Muscle layer of colon (tissue), 2 donors: ENCODE measurements around the gene HNRNPR.
"Not testable (repeated sequence)": the region's sequence is repeated elsewhere in the genome, so short reads cannot be mapped to it uniquely, and the experiment has no call there.

Source experiments
- H3K27ac ChIP-seq: one replicate; pipeline ENCODE4 v1.7.0; 2013; ENCODE audit warnings: low read depth, mild to moderate bottlenecking, low read length, moderate library complexity
- H3K27me3 ChIP-seq, 2 donors: one replicate each; pipeline ENCODE4 v1.7.0; 2013; ENCODE audit warnings: low read length in 2 of 2, mild to moderate bottlenecking in 2 of 2; ENCODE audit not compliant: insufficient read depth in 2 of 2, control insufficient read depth in 1 of 2
- H3K36me3 ChIP-seq: one replicate; pipeline ENCODE4 v1.7.0; 2013; ENCODE audit warnings: mild to moderate bottlenecking, low read length; ENCODE audit not compliant: insufficient read depth
- H3K4me1 ChIP-seq: one replicate; pipeline ENCODE4 v1.7.0; 2013; ENCODE audit warnings: mild to moderate bottlenecking, low read length; ENCODE audit not compliant: insufficient read depth
- H3K4me3 ChIP-seq, 2 donors: one replicate each; pipeline ENCODE4 v1.7.0; 2013; ENCODE audit warnings: low read length in 2 of 2, low read depth in 1 of 2, mild to moderate bottlenecking in 1 of 2, moderate library complexity in 1 of 2
- H3K9ac ChIP-seq: one replicate; pipeline ENCODE4 v1.7.0; 2013; ENCODE audit warnings: low read length
- H3K9me3 ChIP-seq: one replicate; pipeline ENCODE4 v1.7.0; 2013; ENCODE audit warnings: mild to moderate bottlenecking, low read length
- donor health status: abdominal sarcoma.
- donor health status: Adenocarcinoma of cecum.

HNRNPR gene

DNA sequence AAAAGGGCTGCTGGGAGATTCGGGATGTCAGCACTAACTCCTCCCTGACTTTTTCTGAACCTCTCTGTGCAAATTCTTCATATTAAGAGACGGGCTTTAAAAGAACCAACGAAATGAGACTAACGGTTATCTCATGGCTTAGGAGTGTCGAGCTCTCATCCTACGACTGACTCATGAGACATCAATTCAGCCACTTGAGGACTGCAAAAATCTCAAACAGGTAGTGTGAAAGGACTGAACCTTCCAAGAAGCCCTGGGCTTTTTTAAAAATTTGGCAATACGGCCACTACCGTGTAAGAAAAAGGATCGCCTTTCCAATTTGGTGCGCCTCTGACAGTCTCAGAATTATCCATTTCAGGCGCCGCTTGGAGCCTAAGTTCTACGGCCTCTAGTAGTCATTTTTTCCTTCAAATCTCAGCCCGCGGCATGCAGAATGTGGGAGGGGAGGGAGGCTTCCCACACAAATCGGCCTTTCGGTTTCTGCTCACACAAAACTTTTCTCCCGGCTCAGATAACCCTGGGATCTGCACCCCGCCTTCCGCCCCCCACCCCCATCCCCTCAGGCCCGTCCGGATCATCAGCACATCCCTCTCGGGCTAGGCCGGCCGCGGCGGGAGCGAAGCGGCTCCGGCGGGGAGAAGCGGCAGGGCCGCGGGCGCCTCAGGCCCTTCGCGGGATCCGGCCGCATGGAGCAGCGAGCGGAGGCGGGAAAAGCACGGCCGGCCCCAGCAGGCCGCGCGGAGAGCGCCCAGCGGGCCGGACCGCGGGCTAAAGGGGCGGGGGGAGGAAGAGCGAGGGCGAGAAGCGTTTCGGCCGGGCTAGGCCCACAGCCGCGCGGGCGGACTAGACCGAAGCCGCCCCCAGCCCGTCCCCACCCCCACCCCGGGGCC lies 618 bp downstream of the HNRNPR start:
- H3K27ac ChIP-seq: peak overlapping the region; percentile 56
- H3K4me1 ChIP-seq: peaks cover 50% of the 10 kb centered on the region
- H3K9me3 ChIP-seq: no peaks in the 10 kb centered on the region
- H3K36me3 ChIP-seq: no peaks in the 10 kb centered on the region
- peak overlapping the region; percentile 81 to 88 for H3K4me3 ChIP-seq
- H3K27me3 ChIP-seq: no peaks in the 10 kb centered on the region
- H3K9ac ChIP-seq: peak overlapping the region; percentile 66

DNA sequence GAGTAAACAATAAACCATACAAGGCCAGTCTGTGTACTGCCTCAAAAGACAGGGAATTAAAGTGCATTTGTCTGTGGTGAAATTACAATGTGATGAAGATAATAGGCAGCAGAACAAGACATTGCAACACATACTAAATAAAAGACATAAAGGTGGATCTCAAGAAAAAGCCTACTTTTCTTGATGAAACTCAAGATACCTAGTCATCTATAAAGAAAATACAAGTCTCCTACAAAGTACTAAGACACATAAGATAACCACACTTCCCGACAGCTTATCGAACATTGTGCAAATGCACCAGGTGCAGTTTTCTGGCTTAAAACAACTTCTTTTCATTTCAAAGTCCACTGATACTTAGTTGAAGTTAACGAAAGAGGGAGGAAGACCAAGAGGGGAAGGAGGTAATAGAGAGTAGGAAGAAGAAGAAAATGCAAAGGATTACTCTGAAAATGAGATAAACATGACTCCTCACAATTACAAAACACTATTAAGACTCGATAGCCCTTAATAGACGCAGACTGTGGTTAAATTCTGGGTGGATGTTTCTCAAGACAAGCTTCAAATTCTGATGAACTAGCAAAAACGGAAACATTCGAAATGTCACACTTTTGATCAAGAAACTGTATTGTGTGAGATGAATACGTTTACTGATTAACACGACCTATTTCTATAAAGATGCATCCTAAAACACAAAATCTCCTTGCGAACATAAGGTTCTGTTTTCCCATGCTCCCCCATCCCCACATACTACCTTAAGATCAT lies 2.0 kb downstream of the HNRNPR start:
- no peaks in the 10 kb centered on the region for H3K9me3 ChIP-seq
- H3K27ac ChIP-seq: peak overlapping the region; percentile 21
- peaks cover 9% of the 10 kb centered on the region for H3K36me3 ChIP-seq
- H3K4me3 ChIP-seq: peak overlapping the region; percentile 81 to 88
- H3K4me1 ChIP-seq: peaks cover 55% of the 10 kb centered on the region
- H3K27me3 ChIP-seq: no peaks in the 10 kb centered on the region
- H3K9ac ChIP-seq: peak overlapping the region; percentile 66

GRCh38 chr1:23339632-23340031 lies 4.5 kb downstream of the HNRNPR start:
- H3K27ac ChIP-seq: no peak overlapping the region
- H3K36me3 ChIP-seq: peaks cover 20% of the 10 kb centered on the region
- no peak overlapping the region for H3K9ac ChIP-seq
- no peaks in the 10 kb centered on the region for H3K27me3 ChIP-seq
- no peak overlapping the region for H3K4me3 ChIP-seq
- H3K4me1 ChIP-seq: peaks cover 50% of the 10 kb centered on the region
- no peaks in the 10 kb centered on the region for H3K9me3 ChIP-seq

- Histone ChIP-seq H3K4me1 (peaks cover 46% of the 10 kb centered on the region), H3K9ac (no peak overlapping the region), H3K4me3 (no peak overlapping the region), H3K27me3 (no peaks in the 10 kb centered on the region), H3K36me3 (peaks cover 34% of the 10 kb centered on the region), H3K27ac (no peak overlapping the region), H3K9me3 (no peaks in the 10 kb centered on the region)
These were observed 6.2 kb downstream of the HNRNPR start for GRCh38 chr1:23337869-23338268.

- H3K9me3 ChIP-seq: no peaks in the 10 kb centered on the region
- no peak overlapping the region for H3K9ac ChIP-seq
- no peak overlapping the region for H3K4me3 ChIP-seq
- H3K36me3 ChIP-seq: peaks cover 51% of the 10 kb centered on the region
- no peaks in the 10 kb centered on the region for H3K27me3 ChIP-seq
- no peak overlapping the region for H3K27ac ChIP-seq
- no peaks in the 10 kb centered on the region for H3K4me1 ChIP-seq
These were observed 12.4 kb downstream of the HNRNPR start for GRCh38 chr1:23331713-23332112.

- H3K9ac ChIP-seq: no peak overlapping the region
- H3K9me3 ChIP-seq: no peaks in the 10 kb centered on the region
- H3K4me3 ChIP-seq: no peak overlapping the region
- no peaks in the 10 kb centered on the region for H3K27me3 ChIP-seq
- no peaks in the 10 kb centered on the region for H3K4me1 ChIP-seq
- H3K36me3 ChIP-seq: peaks cover 53% of the 10 kb centered on the region
- no peak overlapping the region for H3K27ac ChIP-seq
These were observed 13.2 kb downstream of the HNRNPR start for GRCh38 chr1:23330846-23331245.

- Histone ChIP-seq H3K27ac (no peak overlapping the region), H3K9me3 (no peaks in the 10 kb centered on the region), H3K4me1 (no peaks in the 10 kb centered on the region), H3K9ac (no peak overlapping the region), H3K36me3 (peaks cover 35% of the 10 kb centered on the region), H3K4me3 (no peak overlapping the region), H3K27me3 (no peaks in the 10 kb centered on the region)
These were observed 18.7 kb downstream of the HNRNPR start for GRCh38 chr1:23325393-23325792.

DNA sequence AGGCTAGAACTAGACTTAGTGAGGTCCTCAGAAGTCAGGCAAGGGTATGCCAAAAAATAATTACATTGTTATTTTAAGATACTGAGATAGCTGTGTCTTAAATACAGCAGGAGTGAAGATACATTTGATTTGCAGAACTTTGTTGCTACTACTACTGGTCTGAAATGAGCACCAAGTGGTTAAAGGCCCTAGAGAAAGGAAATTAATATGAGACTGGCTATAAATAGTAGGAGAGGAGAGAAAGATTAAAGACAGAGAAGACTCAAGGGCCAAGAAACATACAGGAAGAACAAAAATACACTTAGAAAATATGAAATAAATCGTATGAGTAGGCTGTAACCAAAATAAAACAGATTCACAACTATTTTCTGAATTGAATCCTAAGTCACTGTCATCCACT lies 21.3 kb downstream of the HNRNPR start:
- H3K9me3 ChIP-seq: no peaks in the 10 kb centered on the region
- no peaks in the 10 kb centered on the region for H3K27me3 ChIP-seq
- no peak overlapping the region for H3K9ac ChIP-seq
- no peaks in the 10 kb centered on the region for H3K4me1 ChIP-seq
- H3K36me3 ChIP-seq: peaks cover 50% of the 10 kb centered on the region
- H3K27ac ChIP-seq: no peak overlapping the region
- no peak overlapping the region for H3K4me3 ChIP-seq

DNA sequence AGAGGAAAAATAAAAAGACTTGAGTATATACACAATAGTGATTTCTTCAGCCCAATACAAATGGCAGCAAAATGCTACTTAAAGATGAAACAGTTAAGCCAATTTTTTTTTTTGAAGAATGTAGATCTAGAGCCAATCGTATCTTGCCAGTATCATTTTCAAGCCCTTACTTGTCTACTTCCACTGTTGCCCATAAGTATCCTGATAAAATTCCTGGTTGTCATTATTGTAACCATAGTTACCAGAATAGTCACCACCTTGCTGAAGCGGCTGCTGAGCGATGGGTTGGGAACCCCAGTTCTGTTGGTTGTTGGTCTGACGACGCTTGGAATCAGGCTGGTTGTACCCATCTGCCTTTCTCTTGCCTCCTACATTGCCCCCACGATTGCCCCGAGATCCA lies 33.8 kb downstream of the HNRNPR start:
- peaks cover 23% of the 10 kb centered on the region for H3K36me3 ChIP-seq
- H3K27ac ChIP-seq, H3K4me1 ChIP-seq: not testable (repeated sequence)

DNA sequence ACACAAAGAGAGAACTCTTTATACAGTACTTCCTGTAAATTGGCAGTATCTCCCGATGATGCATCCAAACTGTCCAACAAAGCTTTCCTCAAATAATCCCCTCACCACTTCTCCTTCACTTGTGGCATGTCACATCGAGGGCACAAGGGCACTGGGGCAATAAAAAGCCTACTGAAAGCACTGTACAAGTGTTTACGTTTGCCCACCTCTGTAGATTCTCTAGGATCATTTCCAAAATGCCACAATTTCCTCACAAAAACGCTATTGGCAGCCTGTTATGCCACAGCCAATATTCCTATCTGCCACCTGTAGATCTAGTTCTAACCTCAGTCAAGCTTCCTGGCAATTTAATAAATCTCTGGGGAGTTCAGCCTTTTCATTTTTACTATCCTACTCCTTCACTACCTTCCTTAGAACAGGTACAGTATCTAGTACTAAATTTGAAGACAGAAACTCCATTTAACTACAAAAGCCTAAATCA lies 39.9 kb downstream of the HNRNPR start:
- Histone ChIP-seq H3K27ac (no peak overlapping the region), H3K4me1 (no peaks in the 10 kb centered on the region)

More for the DNA sequence above, 33.8 kb downstream of the HNRNPR start:
- not testable (repeated sequence) for H3K9me3 ChIP-seq, H3K9ac ChIP-seq, H3K27me3 ChIP-seq, H3K4me3 ChIP-seq

GRCh38 chr1:23303524-23303923 lies 40.6 kb downstream of the HNRNPR start:
- Histone ChIP-seq H3K4me3 (no peak overlapping the region), H3K9me3 (no peaks in the 10 kb centered on the region), H3K4me1 (no peaks in the 10 kb centered on the region), H3K27ac (no peak overlapping the region), H3K36me3 (peaks cover 36% of the 10 kb centered on the region), H3K9ac (no peak overlapping the region), H3K27me3 (no peaks in the 10 kb centered on the region)

More for the DNA sequence above, 39.9 kb downstream of the HNRNPR start:
- no peaks in the 10 kb centered on the region for H3K9me3 ChIP-seq
- H3K9ac ChIP-seq: no peak overlapping the region
- H3K36me3 ChIP-seq: peaks cover 30% of the 10 kb centered on the region
- no peaks in the 10 kb centered on the region for H3K27me3 ChIP-seq
- H3K4me3 ChIP-seq: no peak overlapping the region
